ENCODE data around the gene AS3MT. TPM values are rescaled to one million over a fixed set of nuclear protein-coding genes. Genes with fewer than 3 reads are reported as not detected.
"Not testable (repeated sequence)": the region's sequence is repeated elsewhere in the genome, so short reads cannot be mapped to it uniquely, and the experiment has no call there.

Gene AS3MT
- total RNA-seq, 1 experiment from 2014 or later = 0.35 TPM

DNA sequence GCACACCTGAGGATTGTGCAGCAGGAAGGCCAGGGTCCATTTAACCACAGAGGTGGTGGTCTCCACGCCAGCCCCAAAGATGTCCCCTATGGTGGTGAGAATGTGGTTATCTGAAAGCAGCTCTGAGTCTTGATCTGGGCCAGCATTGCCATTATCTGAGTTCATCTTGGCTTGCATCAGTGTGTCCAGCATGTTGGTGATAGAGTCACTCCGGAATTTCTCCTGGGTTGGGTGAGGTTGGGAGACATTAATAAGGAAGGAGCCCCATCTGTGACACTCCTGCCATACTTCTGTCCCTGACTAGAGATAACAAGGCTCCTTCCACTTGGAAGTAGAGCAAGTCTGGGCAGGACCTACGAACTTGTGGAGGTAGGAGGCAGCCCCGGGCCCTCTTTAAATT, 36.3 kb upstream of the AS3MT start:
- TF ChIP-seq CTCF (IDR thresholded peaks at IDR 0.05; ENCODE audit: unreplicated experiment) = no peak
- CTCF ChIA-PET = no interaction called here
- Mint-ChIP-seq H3K27ac (ENCODE audit: unreplicated experiment) (no peak overlapping the region), H3K4me1 (ENCODE audit: low read depth, unreplicated experiment) (peaks cover 5% of the 10 kb centered on the region), H3K9me3 (ENCODE audit: low read depth, unreplicated experiment) (peaks cover 6% of the 10 kb centered on the region), H3K36me3 (ENCODE audit: insufficient read depth, unreplicated experiment) (no peaks in the 10 kb centered on the region), H3K4me3 (ENCODE audit: low read depth, unreplicated experiment) (no peak overlapping the region), H3K27me3 (ENCODE audit: unreplicated experiment) (peaks cover 52% of the 10 kb centered on the region)
- intact Hi-C loops (cut with micrococcal nuclease; ENCODE audit: unreplicated experiment) = no loop called here
- no peak for DNase-seq
- no TSS peak for BruUV-seq (replicated peaks)

GRCh38 chr10:102834143-102834542, 35.1 kb upstream of the AS3MT start:
- Mint-ChIP-seq H3K27me3 (ENCODE audit: unreplicated experiment) (peaks cover 63% of the 10 kb centered on the region), H3K4me1 (ENCODE audit: low read depth, unreplicated experiment) (peaks cover 12% of the 10 kb centered on the region), H3K27ac (ENCODE audit: unreplicated experiment) (no peak overlapping the region), H3K9me3 (ENCODE audit: low read depth, unreplicated experiment) (peaks cover 9% of the 10 kb centered on the region), H3K36me3 (ENCODE audit: insufficient read depth, unreplicated experiment) (no peaks in the 10 kb centered on the region), H3K4me3 (ENCODE audit: low read depth, unreplicated experiment) (no peak overlapping the region)
- intact Hi-C loops (cut with micrococcal nuclease; ENCODE audit: unreplicated experiment) = loop anchor here (1.0 kb wide), 1 partner anchor 235 kb away; no protein-coding TSS in a partner anchor
- CTCF ChIA-PET = no interaction called here
- no TSS peak for BruUV-seq (replicated peaks)
- TF ChIP-seq CTCF (IDR thresholded peaks at IDR 0.05; ENCODE audit: unreplicated experiment) = no peak
- DNase-seq = no peak

DNA sequence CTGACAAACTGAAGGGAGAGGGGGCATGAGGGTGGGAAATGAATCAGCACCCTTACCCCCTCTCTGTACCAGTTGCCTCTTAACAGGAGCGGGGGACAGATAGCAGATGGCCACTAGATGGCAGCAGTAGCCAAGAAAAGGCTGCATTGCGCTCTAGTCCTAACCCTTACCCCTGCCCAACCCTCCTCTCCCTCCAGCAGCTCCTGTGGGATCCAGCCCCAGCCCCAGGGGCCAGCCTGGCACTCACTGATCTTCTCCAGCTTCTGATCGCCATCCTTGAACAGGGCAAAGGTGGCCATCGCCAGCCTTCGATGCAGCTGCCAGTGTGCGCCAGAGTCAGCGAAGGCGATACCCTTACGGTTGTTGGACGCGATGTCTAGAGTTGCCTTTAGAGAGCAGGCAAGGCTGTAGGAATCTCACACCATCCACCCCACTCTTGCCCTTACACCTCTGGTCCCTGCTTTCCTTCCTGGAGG, 34.2 kb upstream of the AS3MT start:
- Mint-ChIP-seq H3K4me3 (ENCODE audit: low read depth, unreplicated experiment) (no peak overlapping the region), H3K27me3 (ENCODE audit: unreplicated experiment) (peaks cover 66% of the 10 kb centered on the region), H3K36me3 (ENCODE audit: insufficient read depth, unreplicated experiment) (no peaks in the 10 kb centered on the region), H3K27ac (ENCODE audit: unreplicated experiment) (no peak overlapping the region), H3K9me3 (ENCODE audit: low read depth, unreplicated experiment) (peaks cover 9% of the 10 kb centered on the region), H3K4me1 (ENCODE audit: low read depth, unreplicated experiment) (peaks cover 12% of the 10 kb centered on the region)
- CTCF ChIA-PET = interaction anchor here (2.4 kb wide), 1 partner anchor 67 kb away, joined by 12 read pairs; no protein-coding TSS in a partner anchor
- peak; percentile 67 for DNase-seq
- intact Hi-C loops (cut with micrococcal nuclease; ENCODE audit: unreplicated experiment) = loop anchor here (1.0 kb wide), 1 partner anchor 66 kb away; no protein-coding TSS in a partner anchor
- peak; percentile 78 for TF ChIP-seq CTCF (IDR thresholded peaks at IDR 0.05; ENCODE audit: unreplicated experiment)
- BruUV-seq (replicated peaks) = no TSS peak

GRCh38 chr10:102837230-102837721, 32.0 kb upstream of the AS3MT start, which contains the start of gene CYP17A1:
CYP17A1 (minus strand) TSS chr10:102837413; CDS start chr10:102837361, 52 bp downstream.
- no peak within 1 kb of the TSS for H3K4me3 Mint-ChIP-seq (ENCODE audit: low read depth, unreplicated experiment)
- no peak for DNase-seq
- CTCF ChIA-PET = no interaction called here
- intact Hi-C loops (cut with micrococcal nuclease; ENCODE audit: unreplicated experiment) = no loop called here
- H3K27ac Mint-ChIP-seq (ENCODE audit: unreplicated experiment) = no peak within 1 kb of the TSS
- BruUV-seq (replicated peaks) = no TSS peak
- TF ChIP-seq CTCF (IDR thresholded peaks at IDR 0.05; ENCODE audit: unreplicated experiment) = no peak
- H3K4me1 Mint-ChIP-seq (ENCODE audit: low read depth, unreplicated experiment) = peaks cover 12% of the 10 kb centered on the region
- H3K27me3 Mint-ChIP-seq (ENCODE audit: unreplicated experiment) = peaks cover 66% of the 10 kb centered on the region
- H3K36me3 Mint-ChIP-seq (ENCODE audit: insufficient read depth, unreplicated experiment) = no peaks in the 10 kb centered on the region
- peaks cover 9% of the 10 kb centered on the region for H3K9me3 Mint-ChIP-seq (ENCODE audit: low read depth, unreplicated experiment)

DNA sequence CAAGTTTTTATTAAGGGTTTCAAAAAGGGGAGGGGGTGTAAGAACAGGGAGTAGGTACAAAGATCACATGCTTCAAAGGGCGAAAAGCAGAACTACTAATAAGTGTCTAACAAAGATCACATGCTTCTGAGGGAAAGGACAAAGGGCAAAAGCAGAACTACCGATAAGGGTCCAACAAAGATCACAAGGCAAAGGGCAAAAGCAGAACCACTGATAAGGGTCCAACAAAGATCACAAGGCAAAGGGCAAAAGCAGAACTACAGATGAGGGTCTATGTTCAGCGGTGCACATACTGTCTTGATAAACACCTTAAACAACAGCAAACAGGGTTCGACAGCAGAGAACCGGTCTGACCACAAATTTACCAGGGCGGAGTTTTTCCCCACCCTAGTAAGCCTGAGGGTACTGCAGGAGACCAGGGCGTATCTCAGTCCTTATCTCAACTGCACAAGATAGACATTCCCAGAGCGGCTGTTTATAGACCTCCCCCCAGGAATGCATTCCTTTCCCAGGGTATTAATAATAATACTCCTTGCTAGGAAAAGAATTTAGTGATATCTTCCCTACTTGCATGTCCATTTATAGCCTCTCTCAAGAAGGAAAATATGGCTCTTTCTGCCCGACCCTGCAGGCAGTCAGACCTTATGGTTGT, 30.9 kb upstream of the AS3MT start:
- peaks cover 12% of the 10 kb centered on the region for H3K4me1 Mint-ChIP-seq (ENCODE audit: low read depth, unreplicated experiment)
- H3K36me3 Mint-ChIP-seq (ENCODE audit: insufficient read depth, unreplicated experiment); H3K4me3 Mint-ChIP-seq (ENCODE audit: low read depth, unreplicated experiment); intact Hi-C loops (cut with micrococcal nuclease; ENCODE audit: unreplicated experiment); DNase-seq; H3K27ac Mint-ChIP-seq (ENCODE audit: unreplicated experiment); BruUV-seq (replicated peaks); H3K9me3 Mint-ChIP-seq (ENCODE audit: low read depth, unreplicated experiment): not testable (repeated sequence)
- peaks cover 77% of the 10 kb centered on the region for H3K27me3 Mint-ChIP-seq (ENCODE audit: unreplicated experiment)
- CTCF ChIA-PET = interaction anchor here (0.5 kb wide), 1 partner anchor 77 kb away, joined by 3 read pairs; no protein-coding TSS in a partner anchor

Data from Calu3 (cell line).